Measurements from ENCODE around the gene DZIP3.

DZIP3 gene

GRCh38 chr3:108589081-108589997, at the start of gene DZIP3, which contains the start of gene CIP2A:
TSS of gene DZIP3 (plus strand) at chr3:108589722. CDS start at chr3:108605407, 15,685 bp downstream.
TSS of gene CIP2A (minus strand) at chr3:108589438. CDS start at chr3:108589375, 63 bp downstream.
- peak; percentile 66 to 85 (median 67) for DNase-seq (ENCODE audit: low read depth in 3 of 3)

GRCh38 chr3:108546247-108546646, 43.3 kb upstream of the DZIP3 start:
- no peak for DNase-seq (ENCODE audit: low read depth in 3 of 3)

DNA sequence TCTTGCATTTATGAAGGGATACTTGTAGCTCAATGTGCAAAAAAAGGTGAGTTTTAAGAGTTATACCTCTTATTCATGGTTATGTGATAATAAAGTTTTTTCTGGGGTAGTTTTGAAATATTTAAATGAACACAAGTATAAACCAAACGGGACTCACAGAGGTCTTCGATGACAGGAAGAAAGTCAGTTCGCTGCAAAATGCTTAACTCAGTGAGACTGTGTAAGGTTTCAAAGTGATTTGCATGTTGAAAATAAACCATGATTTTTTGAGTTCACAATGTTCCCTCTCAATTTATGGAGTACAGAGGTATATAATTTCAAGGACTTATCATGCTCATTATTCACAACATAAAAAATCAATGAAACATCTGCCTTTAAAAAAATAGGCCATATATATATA, 42.8 kb upstream of the DZIP3 start:
- no peak for DNase-seq (ENCODE audit: low read depth in 3 of 3)

- no peak for DNase-seq (ENCODE audit: low read depth in 3 of 3)
These were observed 41.2 kb upstream of the DZIP3 start for GRCh38 chr3:108548304-108548703.

GRCh38 chr3:108548886-108549285, 40.6 kb upstream of the DZIP3 start:
- no peak for DNase-seq (ENCODE audit: low read depth in 3 of 3)

- DNase-seq (ENCODE audit: low read depth in 3 of 3): no peak
These were observed 37.0 kb upstream of the DZIP3 start for GRCh38 chr3:108552267-108553159.

DNA sequence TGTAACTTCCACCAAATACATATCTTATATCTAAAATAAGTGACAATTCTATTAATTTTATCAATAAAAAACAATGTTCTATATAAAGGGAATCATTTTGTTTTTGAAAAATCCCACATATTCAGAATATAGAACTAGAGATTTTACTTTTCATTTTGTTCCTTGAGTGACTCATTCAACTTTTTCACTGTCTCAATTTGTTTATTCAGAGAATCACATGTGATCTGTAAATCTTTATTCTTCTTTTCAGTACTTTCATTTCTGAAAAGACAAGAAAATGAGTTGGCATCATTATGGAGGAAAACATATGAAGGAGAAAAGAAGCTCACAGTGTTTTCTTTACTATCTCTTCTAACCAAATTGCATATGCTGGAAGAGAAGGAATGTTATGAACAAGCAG, 35.3 kb upstream of the DZIP3 start:
- DNase-seq (ENCODE audit: low read depth in 3 of 3): no peak

- DNase-seq (ENCODE audit: low read depth in 3 of 3): no peak
These were observed 34.5 kb upstream of the DZIP3 start for GRCh38 chr3:108554913-108555571.

- DNase-seq (ENCODE audit: low read depth in 3 of 3): no peak
These were observed 33.4 kb upstream of the DZIP3 start for GRCh38 chr3:108555966-108556581.

DNA sequence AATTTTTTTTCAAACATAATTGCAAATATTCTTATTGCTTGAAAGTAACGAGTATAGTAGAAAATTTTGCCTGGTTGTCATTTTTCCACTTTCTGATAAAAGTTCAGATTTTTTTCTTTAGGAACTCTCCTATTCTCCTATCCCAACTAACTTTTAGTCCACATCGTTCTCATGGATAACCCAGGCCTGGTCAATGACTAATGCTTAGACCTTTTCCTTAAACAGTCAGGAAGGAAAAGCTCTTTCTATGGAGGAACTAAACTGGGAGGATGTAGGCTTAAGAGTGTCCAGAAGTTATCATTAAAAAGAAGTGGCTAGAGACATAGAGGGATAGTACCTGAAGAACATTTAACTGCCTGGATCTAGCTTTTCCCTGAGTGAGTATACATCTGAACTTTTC, 27.0 kb upstream of the DZIP3 start:
- DNase-seq (ENCODE audit: low read depth in 3 of 3): no peak

- DNase-seq (ENCODE audit: low read depth in 3 of 3): no peak
These were observed 25.0 kb upstream of the DZIP3 start for GRCh38 chr3:108564564-108564963.

DNA sequence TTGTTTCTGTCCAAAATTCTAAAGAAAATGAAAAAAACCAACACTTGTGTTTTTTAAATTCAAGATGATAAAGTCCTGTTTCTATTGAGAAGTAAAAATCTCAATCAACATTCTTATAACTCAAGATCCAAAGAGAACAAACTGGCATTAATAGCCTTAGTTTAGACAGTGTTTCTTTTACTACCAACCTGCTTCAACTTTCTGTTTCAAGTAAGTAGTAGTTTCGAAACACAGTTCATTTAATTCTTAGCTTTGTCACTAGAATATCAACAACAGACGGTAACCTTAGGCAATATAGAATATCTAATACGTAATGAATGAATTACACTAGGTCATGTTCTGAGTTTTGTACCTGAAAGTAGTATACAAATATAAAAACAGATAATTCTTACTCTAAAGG, 24.0 kb upstream of the DZIP3 start:
- DNase-seq (ENCODE audit: low read depth in 3 of 3): no peak

DNA sequence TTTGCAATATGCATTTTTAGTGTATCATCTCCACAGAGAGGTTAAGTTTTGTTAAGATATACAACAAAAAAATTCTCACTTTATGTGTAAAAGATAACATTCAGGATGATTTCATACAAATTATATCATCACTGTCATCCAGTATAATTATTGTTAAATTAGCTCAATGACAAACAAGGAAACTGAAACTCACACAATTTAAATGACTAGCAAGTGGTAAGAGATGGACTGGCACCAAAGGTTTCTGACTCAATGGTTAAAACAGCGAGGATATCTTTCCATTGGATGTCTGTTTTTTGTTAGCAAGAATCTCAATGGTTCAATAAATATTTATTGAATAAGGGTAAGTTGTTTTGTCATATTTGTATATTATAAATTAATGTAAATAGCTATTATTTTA, 22.9 kb upstream of the DZIP3 start:
- DNase-seq (ENCODE audit: low read depth in 3 of 3): no peak

- DNase-seq (ENCODE audit: low read depth in 3 of 3): no peak
These were observed 20.2 kb upstream of the DZIP3 start for GRCh38 chr3:108569336-108569735.

GRCh38 chr3:108578064-108578463, 11.5 kb upstream of the DZIP3 start:
- DNase-seq (ENCODE audit: low read depth in 3 of 3): no peak

- DNase-seq (ENCODE audit: low read depth in 3 of 3): no peak
These were observed 921 bp upstream of the DZIP3 start for GRCh38 chr3:108588601-108589000.

GRCh38 chr3:108589998-108590323, 439 bp downstream of the DZIP3 start:
- no peak for DNase-seq (ENCODE audit: low read depth in 3 of 3)

- DNase-seq (ENCODE audit: low read depth in 3 of 3): no peak
These were observed 938 bp downstream of the DZIP3 start for GRCh38 chr3:108590460-108590859.

DNA sequence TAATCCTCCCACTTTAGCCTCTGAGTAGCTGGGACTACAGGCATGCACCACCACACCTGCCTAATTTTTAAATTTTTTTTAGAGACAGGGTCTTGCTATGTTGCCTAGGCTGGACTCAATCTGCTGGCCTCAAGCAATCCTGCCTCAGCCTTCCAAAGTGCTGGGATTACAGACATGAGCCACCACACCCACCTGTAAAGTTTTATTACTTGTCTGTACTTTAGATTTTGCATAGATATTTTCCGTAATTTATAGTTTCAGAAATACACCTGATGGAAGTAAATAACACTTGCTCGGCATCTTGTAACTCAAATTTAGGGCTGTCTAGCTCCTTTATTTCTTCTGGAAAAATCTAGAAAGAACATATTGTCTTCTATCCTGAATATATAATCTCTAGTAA, 5.8 kb downstream of the DZIP3 start:
- DNase-seq (ENCODE audit: low read depth in 3 of 3): no peak

DNA sequence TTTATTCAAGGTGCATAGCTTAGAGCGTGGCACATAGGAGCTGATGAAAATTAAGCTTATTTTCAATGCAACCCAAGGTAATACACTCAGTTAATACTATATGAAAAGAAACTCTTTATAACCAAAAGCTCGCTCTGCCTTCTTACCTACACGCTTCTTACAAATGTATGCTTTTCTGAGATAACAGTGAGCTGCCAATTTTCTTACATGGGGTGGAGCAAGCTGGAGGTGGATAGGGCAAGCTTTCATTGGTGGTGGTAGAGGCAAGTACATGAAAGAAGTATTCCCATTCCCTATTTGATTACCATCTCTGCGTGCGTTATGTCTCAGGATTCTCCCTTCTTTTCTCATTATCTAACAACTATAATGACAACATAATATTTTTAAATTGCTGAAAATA, 8.9 kb downstream of the DZIP3 start:
- no peak for DNase-seq (ENCODE audit: low read depth in 3 of 3)

GRCh38 chr3:108599677-108600409, 10.3 kb downstream of the DZIP3 start:
- DNase-seq (ENCODE audit: low read depth in 3 of 3): no peak

Measured in stimulated activated CD4-positive, alpha-beta T cell treated with anti-CD3 and anti-CD28 coated beads, TNF-alpha, amount 100 ng/mL, for 24 hours (primary cell).